ENCODE measurements around the gene JPH4.
"Not testable (repeated sequence)": the region's sequence is repeated elsewhere in the genome, so short reads cannot be mapped to it uniquely, and the experiment has no call there.

Gene JPH4

GRCh38 chr14:23609001-23609400 is 30.4 kb upstream of the JPH4 start:
- no peak for DNase-seq (ENCODE audit: low spot score)

- DNase-seq (ENCODE audit: low spot score), result no peak
These were observed 29.9 kb upstream of the JPH4 start for GRCh38 chr14:23608454-23608853.

- DNase-seq (ENCODE audit: low spot score), result no peak
These were observed 27.5 kb upstream of the JPH4 start for GRCh38 chr14:23605931-23606585.

GRCh38 chr14:23604675-23605170 is 26.1 kb upstream of the JPH4 start:
- DNase-seq (ENCODE audit: low spot score), result no peak

DNA sequence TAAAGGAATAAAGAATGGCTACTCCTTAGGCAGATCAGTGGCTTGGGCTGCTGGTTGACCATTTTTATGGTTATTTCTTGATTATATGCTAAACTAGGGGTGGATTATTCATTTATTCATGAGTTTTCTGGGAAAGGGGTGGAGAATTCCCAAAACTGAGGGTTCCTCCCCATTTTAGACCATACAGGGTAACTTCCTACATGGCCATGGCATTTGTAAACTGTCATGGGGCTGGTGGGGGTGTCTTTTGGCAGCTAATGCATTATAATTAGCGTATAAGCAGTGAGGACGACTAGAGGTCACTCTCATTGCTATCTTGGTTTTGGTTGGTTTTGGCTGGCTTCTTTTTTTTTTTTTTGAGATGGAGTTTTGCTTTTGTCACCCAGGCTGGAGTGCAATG is 25.6 kb upstream of the JPH4 start:
- no peak for DNase-seq (ENCODE audit: low spot score)

DNA sequence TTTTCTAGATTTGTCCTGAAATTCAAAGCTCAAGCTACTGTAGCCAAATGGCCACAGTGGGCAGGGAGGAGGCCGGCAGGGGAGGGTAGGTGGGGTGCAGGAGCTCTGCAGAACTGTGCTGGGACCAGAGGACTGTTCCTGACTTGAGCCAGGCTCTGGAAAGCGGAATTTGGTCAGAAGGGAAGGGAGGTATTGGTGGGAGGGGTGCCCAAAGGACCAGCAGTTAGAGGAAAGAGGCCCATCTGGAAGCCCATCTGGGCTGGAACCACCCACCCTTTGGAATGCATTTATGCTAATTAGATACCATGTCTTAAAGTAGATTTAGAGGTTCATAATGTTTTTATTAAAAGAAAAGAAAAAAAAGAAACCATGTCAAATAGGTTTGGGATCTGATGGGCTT is 24.5 kb upstream of the JPH4 start:
- DNase-seq (ENCODE audit: low spot score), result no peak

- DNase-seq (ENCODE audit: low spot score), result no peak
These were observed 23.8 kb upstream of the JPH4 start for GRCh38 chr14:23602181-23603095.

DNA sequence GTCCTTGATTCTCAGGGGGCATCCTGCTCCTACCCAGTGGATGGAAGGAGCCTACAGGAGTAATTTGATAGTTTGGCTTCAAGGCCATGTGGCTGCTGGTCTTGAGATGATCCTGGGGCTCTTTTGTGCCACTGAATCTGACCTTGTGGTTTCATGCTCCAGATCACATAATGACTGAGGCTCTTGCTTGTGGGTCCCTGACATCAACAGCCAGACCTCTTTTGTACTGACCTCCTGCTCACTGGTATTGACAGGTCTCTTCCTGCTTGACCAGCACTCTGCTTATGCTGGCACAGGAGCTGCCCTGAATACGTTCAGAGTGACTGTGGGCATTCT is 23.2 kb upstream of the JPH4 start:
- no peak for DNase-seq (ENCODE audit: low spot score)

- DNase-seq (ENCODE audit: low spot score), result no peak
These were observed 22.8 kb upstream of the JPH4 start for GRCh38 chr14:23601424-23601823.

GRCh38 chr14:23600806-23601205 is 22.2 kb upstream of the JPH4 start:
- no peak for DNase-seq (ENCODE audit: low spot score)

DNA sequence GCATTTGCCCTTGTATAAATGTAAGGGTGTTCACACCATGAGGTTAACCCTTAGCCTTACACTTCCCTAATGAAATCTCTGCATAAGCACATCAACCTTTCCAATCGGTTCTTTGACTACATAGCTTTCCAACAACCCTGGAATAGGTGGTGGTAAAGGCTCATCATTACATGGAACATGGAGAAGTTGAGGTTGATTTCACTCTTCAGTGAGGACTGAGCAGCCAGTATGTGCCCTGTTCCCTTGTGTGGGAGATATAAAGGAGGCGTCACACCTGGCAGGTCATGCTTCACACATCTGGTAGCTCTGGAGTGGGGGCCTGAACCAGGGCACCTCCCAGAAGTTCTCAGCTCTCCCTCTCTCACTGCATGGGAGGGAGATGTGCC is 21.7 kb upstream of the JPH4 start:
- DNase-seq (ENCODE audit: low spot score), result no peak

DNA sequence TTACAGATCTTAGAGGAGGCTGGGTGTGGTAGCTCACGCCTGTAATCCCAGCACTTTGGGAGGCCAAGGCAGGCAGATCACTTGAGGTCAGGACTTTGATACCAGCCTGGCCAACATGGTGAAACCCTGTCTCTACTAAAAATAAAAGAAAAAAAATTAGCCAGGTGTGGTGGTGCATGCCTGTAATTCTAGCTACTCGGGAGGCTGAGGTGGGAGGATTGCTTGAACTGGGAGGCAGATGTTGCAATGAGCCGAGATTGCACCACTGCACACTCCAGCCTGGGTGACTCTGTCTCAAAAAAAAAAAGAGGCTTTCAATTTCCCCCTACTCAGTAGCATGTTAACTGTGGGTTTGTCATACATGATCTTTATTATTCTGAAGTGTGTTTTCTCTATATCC is 15.6 kb upstream of the JPH4 start:
- not testable (repeated sequence) for DNase-seq (ENCODE audit: low spot score)

DNA sequence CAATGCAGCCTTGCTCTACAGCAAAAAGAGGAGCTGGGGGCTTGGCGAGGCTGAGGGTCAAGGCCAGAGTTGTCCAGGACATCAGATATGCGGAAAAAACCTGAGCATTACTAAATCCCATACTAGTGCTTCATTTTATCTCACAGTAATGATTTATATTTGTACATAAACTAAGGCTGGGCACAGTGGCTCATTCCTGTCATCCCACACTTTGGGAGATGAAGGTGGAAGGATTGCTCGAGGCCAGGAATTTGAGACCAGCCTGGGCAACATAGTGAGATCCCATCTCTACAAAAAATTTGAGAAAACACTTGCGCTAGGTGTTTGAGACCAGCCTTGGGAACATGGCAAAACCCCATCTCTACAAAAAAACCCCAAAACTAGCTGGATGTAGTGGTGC is 11.6 kb upstream of the JPH4 start:
- no peak for DNase-seq (ENCODE audit: low spot score)

DNA sequence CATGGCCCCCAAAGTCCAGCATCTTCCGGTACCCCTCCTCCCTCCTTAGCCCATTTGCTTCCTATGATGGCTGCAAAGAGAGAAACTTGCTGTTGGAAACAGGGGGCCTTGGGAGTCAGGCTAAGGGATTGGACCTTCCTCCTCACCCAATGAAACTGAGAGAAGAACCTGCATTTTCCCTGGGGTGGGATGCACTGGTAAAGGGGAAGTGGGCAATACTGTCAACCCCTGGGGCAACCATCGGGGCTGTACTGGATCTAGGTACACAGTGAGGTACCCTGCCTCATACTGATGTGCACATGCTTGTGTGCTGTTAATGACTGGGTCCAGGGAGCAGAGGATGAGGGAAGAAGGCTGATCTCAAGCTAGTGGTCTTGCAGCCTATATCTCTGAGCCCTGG is 11.0 kb upstream of the JPH4 start:
- peak; percentile 14 for DNase-seq (ENCODE audit: low spot score)

GRCh38 chr14:23588884-23589598 is 10.5 kb upstream of the JPH4 start:
- peak; percentile 93 for DNase-seq (ENCODE audit: low spot score)

GRCh38 chr14:23584527-23585203 is 6.1 kb upstream of the JPH4 start:
- DNase-seq (ENCODE audit: low spot score), result not testable (repeated sequence)

- not testable (repeated sequence) for DNase-seq (ENCODE audit: low spot score)
These were observed 5.4 kb upstream of the JPH4 start for GRCh38 chr14:23583761-23584526.

DNA sequence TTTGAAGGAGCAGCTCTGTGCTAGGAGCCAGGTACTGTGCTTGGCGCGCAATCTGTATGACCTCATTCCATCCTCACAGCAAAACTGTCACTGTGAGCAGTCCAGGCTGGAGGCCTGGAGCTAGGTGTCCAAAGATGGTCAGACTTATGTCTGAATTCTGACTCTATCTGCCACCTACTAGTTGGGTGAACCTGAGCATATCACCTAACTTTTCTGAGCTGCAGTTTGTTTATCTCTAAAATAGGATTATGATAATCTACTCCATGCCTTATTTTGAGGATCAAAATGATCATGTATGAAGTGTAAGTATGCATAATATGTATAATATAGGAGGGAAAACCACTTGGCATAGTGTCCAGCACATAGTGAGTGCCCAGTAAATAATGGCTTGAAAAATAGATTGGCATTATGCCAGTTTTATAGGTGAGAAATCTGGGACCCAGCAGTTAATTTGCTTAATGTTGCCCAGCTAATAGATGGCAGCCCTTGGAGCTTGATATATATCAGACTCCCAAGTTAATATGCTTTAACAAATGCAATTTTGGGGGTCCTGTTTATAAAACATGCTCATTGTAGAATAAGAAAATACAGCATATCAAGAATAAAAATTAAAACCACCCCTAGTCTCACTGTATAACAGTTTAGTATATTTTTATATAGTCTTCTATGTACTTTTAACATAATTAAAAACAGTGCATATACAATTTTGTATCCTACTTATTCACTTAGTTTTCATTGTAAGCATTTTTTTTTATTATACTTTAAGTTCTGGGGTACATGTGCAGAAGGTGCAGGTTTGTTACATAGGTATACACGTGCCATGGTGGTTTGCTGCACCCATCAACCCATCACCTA is 4.5 kb upstream of the JPH4 start:
- peak; percentile 12 for DNase-seq (ENCODE audit: low spot score)

DNA sequence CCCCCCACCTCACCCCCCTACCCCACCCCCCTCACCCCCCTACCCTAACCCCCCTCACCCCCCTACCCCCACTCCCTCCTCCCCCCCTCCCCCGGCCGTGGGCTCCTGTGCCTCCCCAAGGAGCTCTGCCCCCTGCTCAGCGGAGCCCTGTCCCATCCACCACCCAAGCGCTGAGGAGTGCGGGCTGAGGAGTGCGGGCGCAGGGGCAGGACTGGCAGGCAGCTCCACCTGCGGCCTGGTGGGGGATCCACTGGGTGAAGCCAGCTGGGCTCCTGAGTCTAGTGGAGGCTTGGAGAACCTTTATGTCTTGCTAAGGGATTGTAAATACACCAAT is 2.3 kb upstream of the JPH4 start:
- peak; percentile 22 for DNase-seq (ENCODE audit: low spot score)

GRCh38 chr14:23580152-23580926 is 1.7 kb upstream of the JPH4 start:
- DNase-seq (ENCODE audit: low spot score), result no peak
